Activated naive CD4-positive, alpha-beta T cell treated with anti-CD3 and anti-CD28 coated beads, Interleukin-2, amount 50 U/mL, for 24 hours (primary cell): ENCODE data around the gene SELENOO.
"Not testable (repeated sequence)": the region's sequence is repeated elsewhere in the genome, so short reads cannot be mapped to it uniquely, and the experiment has no call there.

Source experiments
- H3K27ac Mint-ChIP-seq: one replicate; pipeline ENCODE4 v1.8.0; 2021; ENCODE audit warnings: mild to moderate bottlenecking, mixed read lengths
- H3K27me3 Mint-ChIP-seq: one replicate; pipeline ENCODE4 v1.8.0; 2021; ENCODE audit warnings: mixed read lengths
- H3K36me3 Mint-ChIP-seq: one replicate; pipeline ENCODE4 v1.8.0; 2021; ENCODE audit warnings: mixed read lengths
- H3K4me1 Mint-ChIP-seq: one replicate; pipeline ENCODE4 v1.8.0; 2021; ENCODE audit warnings: mixed read lengths
- H3K4me3 Mint-ChIP-seq: one replicate; pipeline ENCODE4 v1.8.0; 2021; ENCODE audit warnings: mild to moderate bottlenecking, mixed read lengths
- H3K9me3 Mint-ChIP-seq: one replicate; pipeline ENCODE4 v1.8.0; 2021; ENCODE audit warnings: mixed read lengths

Gene SELENOO

GRCh38 chr22:50201191-50202129, 649 bp downstream of the SELENOO start:
- Mint-ChIP-seq H3K4me1 (peaks cover 27% of the 10 kb centered on the region), H3K9me3 (no peaks in the 10 kb centered on the region), H3K4me3 (peak overlapping the region; percentile 88), H3K27me3 (no peaks in the 10 kb centered on the region), H3K27ac (no peak overlapping the region), H3K36me3 (no peaks in the 10 kb centered on the region)

GRCh38 chr22:50202130-50202666, 1.4 kb downstream of the SELENOO start:
- Mint-ChIP-seq H3K27ac (no peak overlapping the region), H3K4me1 (peaks cover 27% of the 10 kb centered on the region), H3K9me3 (no peaks in the 10 kb centered on the region), H3K36me3 (no peaks in the 10 kb centered on the region), H3K27me3 (no peaks in the 10 kb centered on the region), H3K4me3 (peak overlapping the region; percentile 88)

GRCh38 chr22:50203288-50203687, 2.5 kb downstream of the SELENOO start:
- H3K27me3 Mint-ChIP-seq, result no peaks in the 10 kb centered on the region
- H3K4me1 Mint-ChIP-seq, result peaks cover 27% of the 10 kb centered on the region
- no peak overlapping the region for H3K4me3 Mint-ChIP-seq
- H3K9me3 Mint-ChIP-seq, result no peaks in the 10 kb centered on the region
- peak overlapping the region; percentile 85 for H3K27ac Mint-ChIP-seq
- H3K36me3 Mint-ChIP-seq, result no peaks in the 10 kb centered on the region

- no peaks in the 10 kb centered on the region for H3K27me3 Mint-ChIP-seq
Measured at GRCh38 chr22:50204571-50204970, 3.8 kb downstream of the SELENOO start.

GRCh38 chr22:50204998-50205397, 4.2 kb downstream of the SELENOO start:
- H3K36me3 Mint-ChIP-seq, H3K27ac Mint-ChIP-seq, H3K4me3 Mint-ChIP-seq, H3K27me3 Mint-ChIP-seq, H3K9me3 Mint-ChIP-seq: not testable (repeated sequence)
- H3K4me1 Mint-ChIP-seq, result peaks cover 27% of the 10 kb centered on the region

More at GRCh38 chr22:50204571-50204970, 3.8 kb downstream of the SELENOO start:
- Mint-ChIP-seq H3K27ac (no peak overlapping the region), H3K4me3 (no peak overlapping the region), H3K36me3 (no peaks in the 10 kb centered on the region), H3K9me3 (no peaks in the 10 kb centered on the region), H3K4me1 (peaks cover 24% of the 10 kb centered on the region)

GRCh38 chr22:50205781-50206569, 5.2 kb downstream of the SELENOO start:
- peaks cover 2% of the 10 kb centered on the region for H3K36me3 Mint-ChIP-seq
- H3K27me3 Mint-ChIP-seq, result no peaks in the 10 kb centered on the region
- H3K9me3 Mint-ChIP-seq, result no peaks in the 10 kb centered on the region
- peaks cover 28% of the 10 kb centered on the region for H3K4me1 Mint-ChIP-seq
- no peak overlapping the region for H3K27ac Mint-ChIP-seq
- no peak overlapping the region for H3K4me3 Mint-ChIP-seq

GRCh38 chr22:50206599-50206998, 5.8 kb downstream of the SELENOO start:
- H3K4me3 Mint-ChIP-seq, result no peak overlapping the region
- H3K27me3 Mint-ChIP-seq, result no peaks in the 10 kb centered on the region
- H3K27ac Mint-ChIP-seq, result no peak overlapping the region
- peaks cover 2% of the 10 kb centered on the region for H3K36me3 Mint-ChIP-seq
- no peaks in the 10 kb centered on the region for H3K9me3 Mint-ChIP-seq
- peaks cover 28% of the 10 kb centered on the region for H3K4me1 Mint-ChIP-seq

GRCh38 chr22:50207383-50208140, 6.8 kb downstream of the SELENOO start:
- no peak overlapping the region for H3K27ac Mint-ChIP-seq

GRCh38 chr22:50208430-50208938, 7.7 kb downstream of the SELENOO start:
- H3K4me3 Mint-ChIP-seq, result no peak overlapping the region
- H3K27ac Mint-ChIP-seq, result no peak overlapping the region
- no peaks in the 10 kb centered on the region for H3K9me3 Mint-ChIP-seq
- H3K4me1 Mint-ChIP-seq, result peaks cover 24% of the 10 kb centered on the region
- no peaks in the 10 kb centered on the region for H3K27me3 Mint-ChIP-seq
- peaks cover 5% of the 10 kb centered on the region for H3K36me3 Mint-ChIP-seq

More at GRCh38 chr22:50207383-50208140, 6.8 kb downstream of the SELENOO start:
- H3K27me3 Mint-ChIP-seq, result no peaks in the 10 kb centered on the region
- H3K36me3 Mint-ChIP-seq, result peaks cover 2% of the 10 kb centered on the region
- H3K9me3 Mint-ChIP-seq, result no peaks in the 10 kb centered on the region
- H3K4me3 Mint-ChIP-seq, result no peak overlapping the region
- H3K4me1 Mint-ChIP-seq, result peaks cover 21% of the 10 kb centered on the region

GRCh38 chr22:50208939-50209892, 8.4 kb downstream of the SELENOO start:
- Mint-ChIP-seq H3K4me3 (no peak overlapping the region), H3K27me3 (no peaks in the 10 kb centered on the region), H3K4me1 (peaks cover 29% of the 10 kb centered on the region), H3K27ac (peak overlapping the region; percentile 60), H3K36me3 (peaks cover 5% of the 10 kb centered on the region), H3K9me3 (no peaks in the 10 kb centered on the region)

- H3K36me3 Mint-ChIP-seq, result peaks cover 7% of the 10 kb centered on the region
- H3K4me3 Mint-ChIP-seq, result no peak overlapping the region
- H3K27me3 Mint-ChIP-seq, result no peaks in the 10 kb centered on the region
- peak overlapping the region; percentile 60 for H3K27ac Mint-ChIP-seq
- peaks cover 28% of the 10 kb centered on the region for H3K4me1 Mint-ChIP-seq
- no peaks in the 10 kb centered on the region for H3K9me3 Mint-ChIP-seq
Measured at GRCh38 chr22:50209893-50210292, 9.1 kb downstream of the SELENOO start.

- H3K4me3 Mint-ChIP-seq, result no peak overlapping the region
- H3K9me3 Mint-ChIP-seq, result no peaks in the 10 kb centered on the region
- no peaks in the 10 kb centered on the region for H3K27me3 Mint-ChIP-seq
- peaks cover 25% of the 10 kb centered on the region for H3K4me1 Mint-ChIP-seq
- peaks cover 8% of the 10 kb centered on the region for H3K36me3 Mint-ChIP-seq
- H3K27ac Mint-ChIP-seq, result no peak overlapping the region
Measured at GRCh38 chr22:50210378-50211139, 9.7 kb downstream of the SELENOO start.

- H3K4me3 Mint-ChIP-seq, result no peak overlapping the region
- H3K27me3 Mint-ChIP-seq, result no peaks in the 10 kb centered on the region
- no peaks in the 10 kb centered on the region for H3K9me3 Mint-ChIP-seq
- no peak overlapping the region for H3K27ac Mint-ChIP-seq
- peaks cover 25% of the 10 kb centered on the region for H3K4me1 Mint-ChIP-seq
- peaks cover 8% of the 10 kb centered on the region for H3K36me3 Mint-ChIP-seq
Measured at GRCh38 chr22:50211147-50211546, 10.3 kb downstream of the SELENOO start.
